AG10803 (cell line): ENCODE measurements around the gene GOLGA5.

Source experiments
- DNase-seq: peaks from one replicate; pipeline ENCODE4 v3.0.0; 2010; ENCODE audit warnings: low read depth
- H3K4me3 ChIP-seq: 2 replicates; pipeline ENCODE4 v1.5.1; 2011; ENCODE audit warnings: mild to moderate bottlenecking, low read length, control low read depth
- TF ChIP-seq, protein P1 (sequence below): conservative IDR thresholded peaks from 2 replicates; pipeline ENCODE4 v1.5.1; 2011; ENCODE audit warnings: mild to moderate bottlenecking, low read length, control low read depth, inconsistent platforms

The GOLGA5 gene

DNA sequence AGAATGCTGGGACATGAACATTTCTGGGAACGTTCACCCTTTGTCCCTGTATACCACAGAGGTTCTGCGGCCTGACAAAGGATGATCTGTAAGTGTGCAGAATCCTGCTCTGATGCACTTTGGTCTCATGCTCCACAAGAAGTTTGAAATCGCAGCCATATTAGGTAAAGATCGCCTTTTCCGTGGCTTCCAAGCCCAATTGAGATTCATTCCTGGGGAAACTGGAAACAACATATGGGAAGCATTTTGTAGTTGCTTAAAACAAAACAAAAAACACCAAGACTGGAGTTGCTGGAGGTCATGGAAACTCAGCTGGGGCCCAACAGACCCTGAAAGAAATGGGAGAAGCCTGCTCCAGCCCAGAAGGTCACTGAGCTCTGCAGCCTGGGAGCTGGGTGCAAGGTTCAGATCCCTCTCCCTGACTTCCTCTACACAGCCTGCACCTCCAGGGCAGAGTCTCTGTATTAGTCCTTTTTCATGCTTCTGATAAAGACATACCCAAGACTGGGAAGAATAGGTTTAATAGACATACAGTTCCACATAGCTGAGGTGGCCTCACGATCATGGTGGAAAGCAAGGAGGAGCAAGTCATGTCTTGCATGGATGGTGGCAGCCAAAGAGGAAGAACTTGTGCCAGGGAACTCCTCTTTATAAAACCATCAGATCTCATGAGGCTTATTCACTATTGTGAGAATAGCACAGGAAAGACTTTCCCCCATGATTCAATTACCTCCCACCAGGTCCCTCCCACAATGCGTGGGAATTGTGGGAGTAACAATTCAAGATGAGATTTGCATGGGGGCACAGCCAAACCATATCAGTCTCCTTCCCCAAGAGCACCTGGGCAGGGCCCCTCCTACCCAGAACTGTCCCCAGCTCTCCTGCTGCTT is 68.0 kb downstream of the GOLGA5 start:
- DNase-seq = no peak
- no peak overlapping the region for H3K4me3 ChIP-seq
- TF ChIP-seq, protein P1, sequence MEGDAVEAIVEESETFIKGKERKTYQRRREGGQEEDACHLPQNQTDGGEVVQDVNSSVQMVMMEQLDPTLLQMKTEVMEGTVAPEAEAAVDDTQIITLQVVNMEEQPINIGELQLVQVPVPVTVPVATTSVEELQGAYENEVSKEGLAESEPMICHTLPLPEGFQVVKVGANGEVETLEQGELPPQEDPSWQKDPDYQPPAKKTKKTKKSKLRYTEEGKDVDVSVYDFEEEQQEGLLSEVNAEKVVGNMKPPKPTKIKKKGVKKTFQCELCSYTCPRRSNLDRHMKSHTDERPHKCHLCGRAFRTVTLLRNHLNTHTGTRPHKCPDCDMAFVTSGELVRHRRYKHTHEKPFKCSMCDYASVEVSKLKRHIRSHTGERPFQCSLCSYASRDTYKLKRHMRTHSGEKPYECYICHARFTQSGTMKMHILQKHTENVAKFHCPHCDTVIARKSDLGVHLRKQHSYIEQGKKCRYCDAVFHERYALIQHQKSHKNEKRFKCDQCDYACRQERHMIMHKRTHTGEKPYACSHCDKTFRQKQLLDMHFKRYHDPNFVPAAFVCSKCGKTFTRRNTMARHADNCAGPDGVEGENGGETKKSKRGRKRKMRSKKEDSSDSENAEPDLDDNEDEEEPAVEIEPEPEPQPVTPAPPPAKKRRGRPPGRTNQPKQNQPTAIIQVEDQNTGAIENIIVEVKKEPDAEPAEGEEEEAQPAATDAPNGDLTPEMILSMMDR = no peak

DNA sequence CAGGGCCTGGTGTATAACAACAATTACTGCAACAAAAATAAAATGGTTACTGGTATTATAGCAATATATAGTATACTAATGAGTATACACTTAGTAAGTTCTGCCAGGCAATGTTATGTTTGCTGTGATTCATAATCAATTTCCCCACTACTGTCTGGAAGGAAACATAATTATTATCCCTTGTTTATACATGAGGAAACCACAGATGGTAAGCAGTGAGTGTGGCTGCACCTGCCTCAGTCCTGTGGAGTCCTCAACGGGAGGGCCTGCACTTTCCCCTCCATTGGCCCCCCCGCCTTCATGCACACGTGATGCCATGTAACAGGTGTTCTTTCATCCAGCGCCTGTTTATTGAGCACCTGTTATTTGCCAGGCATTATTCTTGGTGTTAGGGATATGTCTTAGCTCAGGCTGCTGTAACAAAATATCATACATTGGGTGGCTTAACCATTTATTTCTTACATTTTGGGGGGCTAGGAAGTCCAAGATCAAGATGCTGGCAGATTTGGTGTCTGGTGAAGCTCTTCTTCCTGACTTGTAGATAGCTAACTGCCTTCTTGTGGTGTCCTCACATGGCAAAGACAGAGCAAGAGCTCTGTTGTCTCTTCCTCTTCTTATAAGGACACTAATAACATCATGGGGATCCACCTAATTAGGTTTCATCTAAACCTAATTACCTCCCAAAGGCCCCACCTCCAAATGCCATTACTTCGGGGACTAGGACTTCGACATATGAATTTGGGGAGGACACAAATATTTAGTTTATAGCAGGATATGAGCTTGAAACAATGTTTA is 69.4 kb downstream of the GOLGA5 start:
- no peak for DNase-seq
- H3K4me3 ChIP-seq = no peak overlapping the region
- TF ChIP-seq, protein P1 = no peak

DNA sequence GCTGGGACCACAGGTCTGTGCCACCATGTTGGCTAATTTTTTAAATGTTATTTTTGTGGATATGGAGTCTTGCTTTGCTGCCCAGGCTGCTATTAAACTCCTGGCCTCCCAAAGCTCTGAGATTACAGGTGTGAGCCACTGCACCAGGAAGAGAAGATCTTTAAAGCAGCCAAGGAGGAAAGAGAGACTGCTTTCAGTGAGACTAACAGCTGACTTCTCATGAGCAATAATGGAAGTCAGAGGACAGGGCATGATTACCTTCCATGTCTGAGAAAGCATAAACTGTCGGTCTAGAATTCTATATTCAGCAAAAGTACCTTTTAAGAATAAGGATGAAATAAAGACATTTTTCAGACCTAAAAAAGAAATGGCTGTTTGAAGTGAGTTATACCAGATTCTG is 71.6 kb downstream of the GOLGA5 start:
- TF ChIP-seq, protein P1 = no peak
- DNase-seq = no peak
- H3K4me3 ChIP-seq = no peak overlapping the region

DNA sequence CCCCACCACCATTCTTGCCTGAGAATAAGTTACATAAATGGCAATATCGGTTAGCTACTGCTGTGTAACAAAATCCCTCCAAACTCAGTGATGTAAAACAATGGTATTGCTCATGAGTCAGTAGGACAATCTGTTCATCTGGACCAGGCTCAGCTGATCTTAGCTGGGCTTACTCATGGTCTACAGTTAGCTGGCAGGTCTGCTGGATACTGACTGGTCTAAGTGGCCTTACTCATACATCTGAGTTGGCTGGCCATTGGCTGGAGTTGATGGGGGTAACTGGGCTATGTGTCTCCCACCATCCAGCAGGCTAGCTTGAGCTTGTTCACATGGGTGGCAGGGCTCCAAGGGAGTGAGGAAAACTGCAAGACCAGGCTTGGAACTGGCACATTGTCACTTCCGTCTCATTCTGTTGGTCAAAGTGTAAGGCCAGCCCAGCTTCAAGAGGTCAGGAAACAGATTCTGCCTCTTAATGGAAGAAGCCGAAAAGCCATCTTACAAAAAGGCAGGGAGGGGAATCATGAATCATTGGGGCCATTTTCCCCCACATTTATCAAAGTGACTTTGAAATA is 72.2 kb downstream of the GOLGA5 start:
- H3K4me3 ChIP-seq = no peak overlapping the region
- TF ChIP-seq, protein P1 = no peak
- no peak for DNase-seq

DNA sequence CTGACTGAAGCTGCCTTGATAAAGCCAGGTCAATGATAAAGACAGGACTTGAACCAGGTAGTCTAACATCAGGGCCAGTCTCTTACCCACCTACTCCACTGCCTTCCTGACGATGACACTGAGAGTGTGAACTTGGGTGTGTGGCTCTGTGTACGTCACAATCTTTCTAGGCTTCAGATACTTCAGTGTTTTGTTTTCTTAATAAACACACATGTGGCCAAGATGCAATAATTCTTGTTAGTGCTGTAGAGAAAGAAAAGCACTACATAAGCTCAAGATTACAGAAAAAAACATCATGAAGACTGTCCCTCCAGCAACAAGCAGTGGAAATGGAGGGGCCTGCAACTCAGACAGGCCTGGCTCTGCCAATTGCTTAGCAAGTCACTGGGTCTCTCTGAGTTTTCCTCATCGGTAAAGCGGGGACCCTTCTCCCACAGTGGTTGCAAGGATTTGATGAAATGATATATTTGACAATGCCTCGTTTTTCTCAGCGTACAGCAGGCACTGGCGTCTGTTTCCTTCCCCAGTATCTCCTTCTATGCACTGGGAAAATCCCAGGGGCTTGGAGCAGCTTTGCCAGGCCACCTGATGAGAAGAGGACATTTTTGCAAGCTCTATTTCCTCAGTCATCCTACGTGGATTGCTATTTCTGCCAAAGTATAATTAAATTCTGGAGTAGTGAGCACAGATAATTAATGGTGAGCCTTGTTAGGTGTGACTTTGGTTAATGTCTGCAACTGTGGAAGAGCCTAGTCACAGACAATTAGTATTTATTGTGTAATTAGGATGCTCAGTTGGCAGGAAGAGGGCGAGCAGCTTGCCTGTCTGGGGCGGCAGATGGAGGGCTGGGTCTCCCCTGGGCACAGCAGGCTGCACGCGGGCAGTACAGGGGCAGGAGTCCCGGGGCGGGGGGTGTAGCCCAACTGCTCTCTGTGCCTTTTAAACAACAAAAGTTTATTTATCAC is 73.1 kb downstream of the GOLGA5 start:
- TF ChIP-seq, protein P1 = no peak
- DNase-seq = no peak
- H3K4me3 ChIP-seq = no peak overlapping the region

DNA sequence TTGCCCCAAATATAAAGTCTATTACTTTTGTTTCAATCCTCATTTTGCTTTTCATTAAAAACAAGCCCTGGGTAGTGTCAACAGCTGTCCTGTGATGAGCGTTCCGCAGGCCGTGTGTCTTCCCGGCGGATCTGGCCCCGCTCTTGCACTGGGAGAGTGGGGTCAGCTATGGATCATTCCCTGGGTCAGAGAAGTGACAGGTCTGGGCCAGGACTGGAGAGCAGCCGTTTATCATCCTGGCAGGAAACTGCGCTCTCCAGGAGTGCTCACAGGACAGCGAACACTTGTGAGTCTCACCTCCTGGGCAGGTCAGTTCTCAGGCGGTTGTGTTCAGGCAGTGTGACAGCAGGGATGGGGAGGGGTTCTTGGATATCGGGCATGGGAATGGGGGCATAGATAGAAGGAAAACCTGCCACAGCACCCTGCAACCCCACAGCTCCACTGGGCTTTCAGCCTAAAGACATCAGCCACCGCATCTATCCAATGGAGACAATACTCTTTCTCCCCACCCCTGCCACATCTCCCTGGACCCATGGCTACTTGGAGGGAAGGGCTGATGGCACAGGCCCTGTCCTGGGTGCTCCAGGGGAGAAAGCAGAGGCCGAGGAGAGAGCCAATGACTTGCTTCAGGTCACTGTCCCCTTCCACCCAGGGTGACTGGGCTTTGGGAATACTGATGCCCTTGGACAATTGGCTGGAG is 81.0 kb downstream of the GOLGA5 start:
- TF ChIP-seq, protein P1 = no peak
- no peak for DNase-seq
- no peak overlapping the region for H3K4me3 ChIP-seq
